Measurements from ENCODE around the gene ZSCAN12. TPM values are rescaled to one million over a fixed set of nuclear protein-coding genes. Genes with fewer than 3 reads are reported as not detected.

Gene ZSCAN12
- total RNA-seq, 1 experiment from 2014 or later, result 7.8 TPM

DNA sequence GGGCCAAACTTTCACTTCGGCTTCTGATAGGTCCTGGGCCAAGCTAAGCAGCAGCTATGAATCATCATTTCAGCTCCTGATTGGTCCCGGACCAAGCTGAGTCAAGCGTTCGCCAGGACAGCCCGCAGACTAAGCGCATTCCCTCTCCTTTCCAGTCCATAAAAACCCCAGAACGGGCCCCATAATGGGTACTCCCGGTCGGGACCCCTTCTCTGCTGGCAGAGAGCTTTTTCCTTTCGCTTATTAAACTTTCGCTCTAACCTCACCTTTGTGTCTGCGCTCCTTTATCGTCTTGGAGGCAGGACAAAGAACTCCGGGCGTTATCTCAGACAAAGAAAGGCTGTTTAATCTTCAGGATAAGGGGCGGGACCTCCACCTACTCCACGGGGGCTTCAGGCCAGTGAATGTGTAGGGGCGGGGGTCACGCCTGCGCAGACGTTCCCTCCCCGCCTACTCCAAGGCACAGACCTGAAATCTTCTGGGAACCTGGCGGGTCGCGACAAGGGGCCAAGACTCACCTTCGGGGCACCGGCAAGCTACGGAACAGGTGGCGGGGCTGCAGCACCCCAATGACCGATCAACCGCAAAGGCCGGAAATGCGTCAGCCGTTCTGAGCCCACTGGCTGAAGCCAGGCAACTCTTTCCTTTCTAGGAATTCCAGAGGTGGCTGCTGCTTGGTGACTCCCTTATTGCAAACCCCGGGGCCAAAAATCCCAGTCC is 63.8 kb downstream of the ZSCAN12 start, which contains the start of gene ZSCAN31 (continued):
- TF ChIP-seq, protein P1, sequence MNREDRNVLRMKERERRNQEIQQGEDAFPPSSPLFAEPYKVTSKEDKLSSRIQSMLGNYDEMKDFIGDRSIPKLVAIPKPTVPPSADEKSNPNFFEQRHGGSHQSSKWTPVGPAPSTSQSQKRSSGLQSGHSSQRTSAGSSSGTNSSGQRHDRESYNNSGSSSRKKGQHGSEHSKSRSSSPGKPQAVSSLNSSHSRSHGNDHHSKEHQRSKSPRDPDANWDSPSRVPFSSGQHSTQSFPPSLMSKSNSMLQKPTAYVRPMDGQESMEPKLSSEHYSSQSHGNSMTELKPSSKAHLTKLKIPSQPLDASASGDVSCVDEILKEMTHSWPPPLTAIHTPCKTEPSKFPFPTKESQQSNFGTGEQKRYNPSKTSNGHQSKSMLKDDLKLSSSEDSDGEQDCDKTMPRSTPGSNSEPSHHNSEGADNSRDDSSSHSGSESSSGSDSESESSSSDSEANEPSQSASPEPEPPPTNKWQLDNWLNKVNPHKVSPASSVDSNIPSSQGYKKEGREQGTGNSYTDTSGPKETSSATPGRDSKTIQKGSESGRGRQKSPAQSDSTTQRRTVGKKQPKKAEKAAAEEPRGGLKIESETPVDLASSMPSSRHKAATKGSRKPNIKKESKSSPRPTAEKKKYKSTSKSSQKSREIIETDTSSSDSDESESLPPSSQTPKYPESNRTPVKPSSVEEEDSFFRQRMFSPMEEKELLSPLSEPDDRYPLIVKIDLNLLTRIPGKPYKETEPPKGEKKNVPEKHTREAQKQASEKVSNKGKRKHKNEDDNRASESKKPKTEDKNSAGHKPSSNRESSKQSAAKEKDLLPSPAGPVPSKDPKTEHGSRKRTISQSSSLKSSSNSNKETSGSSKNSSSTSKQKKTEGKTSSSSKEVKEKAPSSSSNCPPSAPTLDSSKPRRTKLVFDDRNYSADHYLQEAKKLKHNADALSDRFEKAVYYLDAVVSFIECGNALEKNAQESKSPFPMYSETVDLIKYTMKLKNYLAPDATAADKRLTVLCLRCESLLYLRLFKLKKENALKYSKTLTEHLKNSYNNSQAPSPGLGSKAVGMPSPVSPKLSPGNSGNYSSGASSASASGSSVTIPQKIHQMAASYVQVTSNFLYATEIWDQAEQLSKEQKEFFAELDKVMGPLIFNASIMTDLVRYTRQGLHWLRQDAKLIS (CRISPR knock-in tag; IDR thresholded peaks at IDR 0.05; ENCODE audit: borderline replicate concordance), result no peak
- TF ChIP-seq ZNF423 (CRISPR knock-in tag; IDR thresholded peaks at IDR 0.05), result peak; percentile 43; the same call in 1 of the 2 replicates
- TF ChIP-seq, protein P2, sequence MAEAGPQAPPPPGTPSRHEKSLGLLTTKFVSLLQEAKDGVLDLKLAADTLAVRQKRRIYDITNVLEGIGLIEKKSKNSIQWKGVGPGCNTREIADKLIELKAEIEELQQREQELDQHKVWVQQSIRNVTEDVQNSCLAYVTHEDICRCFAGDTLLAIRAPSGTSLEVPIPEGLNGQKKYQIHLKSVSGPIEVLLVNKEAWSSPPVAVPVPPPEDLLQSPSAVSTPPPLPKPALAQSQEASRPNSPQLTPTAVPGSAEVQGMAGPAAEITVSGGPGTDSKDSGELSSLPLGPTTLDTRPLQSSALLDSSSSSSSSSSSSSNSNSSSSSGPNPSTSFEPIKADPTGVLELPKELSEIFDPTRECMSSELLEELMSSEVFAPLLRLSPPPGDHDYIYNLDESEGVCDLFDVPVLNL (CRISPR knock-in tag; IDR thresholded peaks at IDR 0.05; ENCODE audit: borderline replicate concordance, low read depth), result no peak
- TF ChIP-seq NR1H2 (CRISPR knock-in tag; IDR thresholded peaks at IDR 0.05), result no peak
- 0 out of 2 replicates have a peak, but pooled peaks have one; percentile 67 for TF ChIP-seq NFATC4 (CRISPR knock-in tag; IDR thresholded peaks at IDR 0.05)
- TF ChIP-seq, protein P3, sequence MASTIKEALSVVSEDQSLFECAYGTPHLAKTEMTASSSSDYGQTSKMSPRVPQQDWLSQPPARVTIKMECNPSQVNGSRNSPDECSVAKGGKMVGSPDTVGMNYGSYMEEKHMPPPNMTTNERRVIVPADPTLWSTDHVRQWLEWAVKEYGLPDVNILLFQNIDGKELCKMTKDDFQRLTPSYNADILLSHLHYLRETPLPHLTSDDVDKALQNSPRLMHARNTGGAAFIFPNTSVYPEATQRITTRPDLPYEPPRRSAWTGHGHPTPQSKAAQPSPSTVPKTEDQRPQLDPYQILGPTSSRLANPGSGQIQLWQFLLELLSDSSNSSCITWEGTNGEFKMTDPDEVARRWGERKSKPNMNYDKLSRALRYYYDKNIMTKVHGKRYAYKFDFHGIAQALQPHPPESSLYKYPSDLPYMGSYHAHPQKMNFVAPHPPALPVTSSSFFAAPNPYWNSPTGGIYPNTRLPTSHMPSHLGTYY (CRISPR knock-in tag; IDR thresholded peaks at IDR 0.05), result no peak; the same call in 1 of the 2 replicates
- TF ChIP-seq NFE2L1 (CRISPR knock-in tag; IDR thresholded peaks at IDR 0.05), result 0 out of 2 replicates have a peak, but pooled peaks have one; percentile 64
- TF ChIP-seq MYBL2 (CRISPR knock-in tag; IDR thresholded peaks at IDR 0.05), result 0 out of 2 replicates have a peak, but pooled peaks have one; percentile 56
- TF ChIP-seq CREM (CRISPR knock-in tag; IDR thresholded peaks at IDR 0.05), result peak; percentile 36; the same call in 1 of the 2 replicates
- TF ChIP-seq, protein P4, sequence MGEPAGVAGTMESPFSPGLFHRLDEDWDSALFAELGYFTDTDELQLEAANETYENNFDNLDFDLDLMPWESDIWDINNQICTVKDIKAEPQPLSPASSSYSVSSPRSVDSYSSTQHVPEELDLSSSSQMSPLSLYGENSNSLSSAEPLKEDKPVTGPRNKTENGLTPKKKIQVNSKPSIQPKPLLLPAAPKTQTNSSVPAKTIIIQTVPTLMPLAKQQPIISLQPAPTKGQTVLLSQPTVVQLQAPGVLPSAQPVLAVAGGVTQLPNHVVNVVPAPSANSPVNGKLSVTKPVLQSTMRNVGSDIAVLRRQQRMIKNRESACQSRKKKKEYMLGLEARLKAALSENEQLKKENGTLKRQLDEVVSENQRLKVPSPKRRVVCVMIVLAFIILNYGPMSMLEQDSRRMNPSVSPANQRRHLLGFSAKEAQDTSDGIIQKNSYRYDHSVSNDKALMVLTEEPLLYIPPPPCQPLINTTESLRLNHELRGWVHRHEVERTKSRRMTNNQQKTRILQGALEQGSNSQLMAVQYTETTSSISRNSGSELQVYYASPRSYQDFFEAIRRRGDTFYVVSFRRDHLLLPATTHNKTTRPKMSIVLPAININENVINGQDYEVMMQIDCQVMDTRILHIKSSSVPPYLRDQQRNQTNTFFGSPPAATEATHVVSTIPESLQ (CRISPR knock-in tag; IDR thresholded peaks at IDR 0.05), result no peak
- TF ChIP-seq, protein P5, sequence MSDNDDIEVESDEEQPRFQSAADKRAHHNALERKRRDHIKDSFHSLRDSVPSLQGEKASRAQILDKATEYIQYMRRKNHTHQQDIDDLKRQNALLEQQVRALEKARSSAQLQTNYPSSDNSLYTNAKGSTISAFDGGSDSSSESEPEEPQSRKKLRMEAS (CRISPR knock-in tag; IDR thresholded peaks at IDR 0.05), result peak; percentile 69
- TF ChIP-seq TEAD4 (CRISPR knock-in tag; IDR thresholded peaks at IDR 0.05), result 0 out of 2 replicates have a peak, but pooled peaks have one; percentile 11
- no peak for TF ChIP-seq JAZF1 (CRISPR knock-in tag; IDR thresholded peaks at IDR 0.05)

DNA sequence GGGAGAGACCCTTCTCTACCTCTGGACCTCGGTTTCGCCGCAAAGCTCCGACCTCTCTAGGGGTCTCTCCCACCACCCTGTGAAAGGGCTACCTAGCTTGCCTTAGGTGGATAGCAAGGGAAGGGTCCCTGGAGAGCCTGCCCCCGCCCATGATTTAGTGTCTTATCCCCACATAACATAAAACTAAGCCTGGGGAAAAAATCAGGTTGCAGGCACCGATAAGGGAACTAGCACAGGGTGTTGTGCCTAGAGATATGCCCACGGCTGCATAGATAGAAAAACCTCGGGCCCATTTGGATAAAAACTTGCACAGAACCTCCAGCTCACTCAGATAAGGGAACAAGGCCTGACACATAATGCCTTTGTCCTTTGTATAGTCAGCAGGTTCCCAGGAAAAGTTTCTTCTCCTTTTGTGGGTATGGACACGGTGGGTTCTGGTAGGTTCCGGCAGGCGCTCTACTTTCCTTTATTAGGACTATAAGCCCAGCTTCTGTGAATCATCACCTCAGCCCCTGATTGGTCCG is 64.4 kb downstream of the ZSCAN12 start:
- TF ChIP-seq ZNF317 (CRISPR knock-in tag; IDR thresholded peaks at IDR 0.05; ENCODE audit: borderline replicate concordance, low read depth), result no peak
- no peak for TF ChIP-seq CBFB (CRISPR knock-in tag; IDR thresholded peaks at IDR 0.05; ENCODE audit: low read depth)
- ChIA-PET POLR2A (interaction anchor here (0.8 to 2.9 kb wide), 19 partner anchors 11 to 528 kb away, joined by 3 to 35 read pairs (median 5); partner anchors contain the start of genes PGBD1, ZKSCAN3, ZKSCAN4 and ZKSCAN8), CTCF (interaction anchor here (0.6 to 3.4 kb wide), 5 partner anchors 21 to 230 kb away, joined by 3 to 35 read pairs (median 4); no protein-coding TSS in a partner anchor)
- Mint-ChIP-seq H3K36me3 (no peaks in the 10 kb centered on the region), H3K9me3 (peaks cover 5% of the 10 kb centered on the region), H3K4me1 (peaks cover 9% of the 10 kb centered on the region), H3K27me3 (ENCODE audit: low read depth) (peaks cover 4% of the 10 kb centered on the region), H3K4me3 (no peak overlapping the region), H3K27ac (no peak overlapping the region)
- ATAC-seq (peak; percentile 1), DNase-seq (ENCODE audit: low spot score) (no peak)
